ENCODE data around the gene WWOX.

WWOX gene

GRCh38 chr16:78788696-78789095 is 689.2 kb downstream of the WWOX start:
- DNase-seq = no peak

DNA sequence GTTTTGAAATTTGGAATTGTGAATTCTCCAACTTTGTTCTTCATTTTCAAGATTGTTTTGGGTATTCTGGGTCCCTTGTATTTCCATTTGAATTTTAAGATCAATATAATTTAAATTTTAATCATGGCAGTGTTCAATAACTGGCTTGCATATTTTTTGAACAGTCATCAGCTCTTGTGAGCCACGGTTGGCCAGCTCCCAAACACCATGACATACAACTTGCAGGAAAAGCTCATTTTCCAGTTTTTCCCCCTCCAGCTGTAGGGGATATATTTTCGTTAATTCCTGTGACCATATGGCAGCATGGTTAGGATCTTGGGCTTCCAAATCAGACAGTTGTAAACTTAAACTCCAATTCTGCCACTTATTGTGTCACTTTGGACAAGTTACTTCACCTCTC is 690.1 kb downstream of the WWOX start:
- DNase-seq = no peak

DNA sequence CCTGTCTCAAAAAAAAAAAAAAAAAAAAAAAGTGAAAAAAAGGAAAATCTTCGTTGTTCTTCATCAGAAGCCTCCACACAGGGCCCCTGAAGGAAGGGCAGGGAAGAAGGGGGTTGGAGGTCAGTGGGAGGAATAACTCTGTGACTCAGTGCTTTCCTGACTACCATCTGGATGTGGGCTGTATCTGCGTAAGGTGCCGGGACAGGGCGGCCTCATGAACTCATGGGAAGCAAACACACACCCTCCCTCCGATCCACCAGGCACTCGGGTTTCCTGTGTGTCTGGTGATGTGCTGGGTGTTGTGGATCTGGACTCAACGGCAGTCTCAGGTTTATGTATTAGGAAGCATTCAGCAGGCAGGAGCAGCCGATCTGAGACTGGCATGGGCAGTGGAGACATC is 691.6 kb downstream of the WWOX start:
- DNase-seq = no peak

DNA sequence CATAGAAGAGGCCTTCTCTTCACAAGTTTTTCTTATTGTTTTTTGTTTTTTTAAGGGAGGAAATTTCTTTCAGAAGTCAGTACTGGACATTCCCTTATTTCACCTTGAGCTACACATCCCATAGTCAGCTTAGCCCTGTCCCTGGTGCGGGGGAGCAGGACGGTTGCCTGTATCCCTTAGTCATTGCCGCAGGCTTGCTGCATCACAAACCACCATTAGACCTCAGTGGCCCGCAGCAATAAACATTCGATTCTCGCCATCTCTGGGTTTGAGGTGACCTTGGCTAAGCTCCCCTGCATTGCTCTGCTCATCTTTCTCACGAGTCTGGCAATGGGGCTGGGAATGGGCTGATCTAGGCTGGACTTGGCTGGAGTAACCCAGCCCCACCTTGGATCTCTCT is 692.5 kb downstream of the WWOX start:
- DNase-seq = no peak

DNA sequence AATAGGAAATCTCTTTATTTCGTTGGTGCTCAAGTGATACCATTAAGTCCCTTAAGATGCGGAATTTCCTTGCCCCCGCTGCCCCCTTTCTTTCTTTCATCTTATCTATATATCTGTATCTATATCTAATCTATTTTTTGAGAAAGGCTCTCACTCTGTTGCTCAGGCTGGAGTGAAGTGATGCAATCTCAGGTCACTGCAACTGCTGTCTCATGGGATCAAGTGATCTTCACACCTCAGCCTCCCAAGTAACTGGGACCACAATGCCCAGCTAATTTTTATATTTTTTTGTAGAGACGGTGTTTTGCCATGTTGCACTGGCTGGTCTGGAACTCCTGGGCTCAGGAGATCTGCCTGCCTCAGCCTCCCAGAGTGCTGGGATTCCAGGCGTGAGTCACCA is 693.5 kb downstream of the WWOX start:
- DNase-seq = no peak

- DNase-seq = no peak
Observed at GRCh38 chr16:78794581-78795250, 695.3 kb downstream of the WWOX start.

DNA sequence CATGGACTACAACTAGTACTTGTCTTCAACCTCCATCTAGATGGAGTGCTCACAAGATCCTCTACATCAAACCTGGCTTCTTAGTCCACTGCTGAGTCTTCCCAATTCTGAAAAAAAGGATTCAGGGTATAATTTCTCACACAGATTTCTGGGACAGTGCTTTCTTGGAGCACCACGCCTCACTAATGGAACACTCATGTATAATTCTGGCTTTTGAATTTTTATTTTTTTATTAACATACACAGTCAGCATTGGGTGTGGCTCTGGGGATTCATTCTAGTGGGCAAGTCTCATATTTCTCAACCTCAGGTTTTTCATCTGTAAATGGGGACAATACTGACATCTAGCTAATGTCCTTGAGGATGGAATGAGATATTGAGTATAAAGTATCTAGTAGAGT is 696.0 kb downstream of the WWOX start:
- no peak for DNase-seq

DNA sequence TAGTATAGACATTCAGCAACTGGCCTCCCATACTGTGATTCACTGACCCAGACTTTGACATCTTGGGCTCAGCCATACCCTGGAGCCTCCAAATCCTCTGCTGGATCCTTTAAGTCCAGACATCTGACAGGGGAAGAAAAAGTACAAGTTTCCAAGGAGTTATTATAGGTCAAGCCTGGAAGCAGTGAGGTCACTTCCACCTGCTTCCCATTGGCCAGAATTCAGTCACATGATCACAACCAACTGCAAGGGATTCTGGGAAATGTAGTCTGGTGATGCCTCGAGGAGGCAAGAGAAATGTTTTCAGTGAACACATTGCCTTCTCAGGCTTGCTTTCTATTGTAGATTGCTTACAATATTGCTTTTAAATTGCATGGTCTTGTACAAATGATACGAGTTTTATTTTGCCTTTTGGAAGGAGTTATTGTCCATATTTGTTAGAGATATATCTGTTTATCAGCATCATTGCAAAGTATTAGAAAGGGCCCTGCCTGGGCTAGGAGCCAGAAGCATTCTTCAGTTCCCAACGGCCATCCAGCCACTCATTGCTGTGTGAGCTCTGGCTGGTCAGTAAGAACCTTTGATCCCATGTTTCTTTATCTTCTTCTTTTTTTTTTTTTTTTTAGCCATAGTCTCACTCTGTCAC is 696.9 kb downstream of the WWOX start:
- DNase-seq = no peak

GRCh38 chr16:78799429-78799828 is 700.0 kb downstream of the WWOX start:
- DNase-seq = no peak

- no peak for DNase-seq
Observed at GRCh38 chr16:78800523-78800922, 701.1 kb downstream of the WWOX start.

GRCh38 chr16:78804058-78804735 is 704.7 kb downstream of the WWOX start:
- DNase-seq = no peak

DNA sequence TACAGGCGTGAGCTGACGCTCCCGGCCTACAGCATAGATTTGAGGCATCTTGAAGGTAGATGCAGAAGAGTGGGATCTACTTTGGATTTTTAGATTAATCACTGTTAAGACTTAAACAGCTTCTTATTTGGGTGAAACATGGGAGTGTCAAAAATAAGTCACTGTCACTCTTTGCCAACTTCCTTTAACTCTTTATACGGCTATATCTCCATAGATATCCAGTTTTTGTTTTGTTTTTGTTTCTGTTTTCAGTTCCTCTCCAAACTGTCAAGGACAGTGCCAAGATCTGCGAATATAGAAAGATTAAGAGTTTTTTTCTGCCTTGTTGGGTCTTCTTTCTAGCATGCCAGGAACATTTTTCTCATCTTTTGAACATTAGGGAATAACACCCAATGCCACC is 706.1 kb downstream of the WWOX start:
- no peak for DNase-seq

- DNase-seq = no peak
Observed at GRCh38 chr16:78811247-78811646, 711.8 kb downstream of the WWOX start.

DNA sequence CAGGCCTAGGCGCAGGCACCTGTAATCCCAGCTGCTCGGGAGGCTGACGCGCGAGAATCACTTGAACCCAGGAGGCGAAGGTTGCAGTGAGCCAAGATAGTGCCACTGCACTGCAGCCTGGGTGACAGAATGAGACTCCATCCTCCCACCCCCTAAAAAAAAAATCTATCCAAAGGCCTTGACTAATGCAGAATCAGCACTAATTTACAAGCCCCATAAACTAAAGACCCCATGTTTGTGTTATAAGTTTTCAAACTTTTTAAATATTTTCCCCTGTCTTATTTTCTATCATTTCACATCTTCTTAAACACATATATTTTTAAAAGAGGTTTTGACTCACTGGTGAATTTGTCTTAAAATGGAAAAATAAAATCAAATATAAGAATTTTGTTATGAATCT is 713.1 kb downstream of the WWOX start:
- DNase-seq = no peak

- no peak for DNase-seq
Observed at GRCh38 chr16:78813661-78814311, 714.3 kb downstream of the WWOX start.

GRCh38 chr16:78815713-78816112 is 716.3 kb downstream of the WWOX start:
- DNase-seq = no peak

- no peak for DNase-seq
Observed at GRCh38 chr16:78816499-78817195, 717.2 kb downstream of the WWOX start.

- no peak for DNase-seq
Observed at GRCh38 chr16:78817200-78817739, 717.8 kb downstream of the WWOX start.

DNA sequence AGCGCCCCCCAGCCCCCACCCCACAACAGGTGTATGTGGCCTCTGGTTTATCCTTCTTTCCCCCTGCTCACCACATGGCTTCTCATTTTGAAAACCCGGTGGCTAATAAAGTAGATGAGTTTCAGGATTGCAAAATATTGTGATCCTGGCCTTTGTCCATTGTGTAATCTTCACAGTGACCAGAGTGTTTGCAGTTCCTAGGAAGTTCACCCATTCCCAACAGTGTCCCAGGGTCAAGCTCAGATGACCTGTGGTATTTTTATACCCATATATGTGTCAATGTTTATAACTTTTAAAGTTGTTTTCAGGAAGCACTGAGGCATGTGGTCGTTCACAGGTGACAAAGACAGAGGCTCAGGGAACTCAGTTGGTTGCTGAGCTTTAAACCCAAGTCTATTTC is 721.9 kb downstream of the WWOX start:
- no peak for DNase-seq

DNA sequence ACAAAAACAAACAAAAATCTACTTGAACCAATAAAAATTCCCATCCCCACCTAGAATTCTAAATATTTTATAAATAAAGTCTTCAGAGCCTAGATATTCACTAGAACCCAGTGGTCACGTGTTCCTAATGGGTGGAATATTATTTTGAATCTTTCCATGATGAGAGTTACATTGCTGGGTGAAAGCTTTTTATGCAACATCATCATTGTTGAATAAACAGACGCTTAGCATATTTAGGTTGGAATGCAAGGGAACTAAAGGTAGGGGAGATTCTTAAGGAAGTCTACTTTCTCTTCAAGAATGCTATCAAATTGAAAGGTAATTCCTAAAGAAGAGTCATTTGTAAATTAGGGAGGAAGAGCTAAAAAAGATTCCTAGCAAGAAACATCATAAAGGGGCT is 723.1 kb downstream of the WWOX start:
- no peak for DNase-seq

DNA sequence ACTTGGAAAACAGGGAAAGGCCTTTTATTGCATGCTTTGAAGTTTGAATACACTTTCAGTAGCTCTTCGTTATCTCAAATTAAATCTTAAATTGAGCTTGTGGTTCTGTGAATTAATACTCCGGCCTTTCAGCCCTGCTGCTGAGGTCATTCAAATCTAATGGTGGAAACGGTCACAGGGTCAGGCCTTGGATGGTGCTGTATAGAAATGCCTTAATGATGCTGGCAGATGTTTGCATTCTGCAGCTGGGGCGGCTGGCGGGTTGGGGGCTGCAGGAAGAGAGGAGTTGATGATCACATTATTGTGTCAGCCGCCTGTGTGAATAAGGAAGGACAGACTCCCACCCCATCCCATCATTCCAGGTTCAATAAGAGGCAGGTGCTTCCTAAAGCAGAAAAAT is 723.6 kb downstream of the WWOX start:
- DNase-seq = no peak

DNA sequence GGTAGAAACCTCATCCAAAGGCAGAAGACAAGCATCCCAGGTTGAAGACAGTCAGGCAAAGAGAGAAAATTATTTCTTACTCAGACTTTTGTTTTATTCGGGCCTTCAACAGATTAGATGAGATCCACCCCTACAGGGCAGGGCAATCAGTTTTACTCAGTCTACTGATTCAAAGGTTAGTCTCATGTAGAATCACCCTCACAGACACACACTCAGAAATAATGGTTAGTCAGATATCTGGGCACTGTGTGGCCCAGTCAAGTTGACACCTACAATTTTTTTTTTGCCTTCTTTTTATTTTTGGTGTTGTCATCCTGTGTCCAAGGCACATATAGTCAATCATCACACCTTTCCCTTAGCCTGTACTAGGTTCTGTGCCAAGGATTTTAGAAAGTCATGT is 729.8 kb downstream of the WWOX start:
- DNase-seq = no peak

- DNase-seq = no peak
Observed at GRCh38 chr16:78830599-78830998, 731.1 kb downstream of the WWOX start.

Data from NK-92 treated with Interleukin-12 subunit alpha and Interleukin-12 subunit beta, amount 100 ng/mL, for 24 hours (cell line).